Measurements from ENCODE around the gene CSPG4. TPM values are rescaled to one million over a fixed set of nuclear protein-coding genes. Genes with fewer than 3 reads are reported as not detected.
"Not testable (repeated sequence)": the region's sequence is repeated elsewhere in the genome, so short reads cannot be mapped to it uniquely, and the experiment has no call there.

CSPG4 gene
- total RNA-seq, 1 donor from 2014 or later: 0.07 TPM

DNA sequence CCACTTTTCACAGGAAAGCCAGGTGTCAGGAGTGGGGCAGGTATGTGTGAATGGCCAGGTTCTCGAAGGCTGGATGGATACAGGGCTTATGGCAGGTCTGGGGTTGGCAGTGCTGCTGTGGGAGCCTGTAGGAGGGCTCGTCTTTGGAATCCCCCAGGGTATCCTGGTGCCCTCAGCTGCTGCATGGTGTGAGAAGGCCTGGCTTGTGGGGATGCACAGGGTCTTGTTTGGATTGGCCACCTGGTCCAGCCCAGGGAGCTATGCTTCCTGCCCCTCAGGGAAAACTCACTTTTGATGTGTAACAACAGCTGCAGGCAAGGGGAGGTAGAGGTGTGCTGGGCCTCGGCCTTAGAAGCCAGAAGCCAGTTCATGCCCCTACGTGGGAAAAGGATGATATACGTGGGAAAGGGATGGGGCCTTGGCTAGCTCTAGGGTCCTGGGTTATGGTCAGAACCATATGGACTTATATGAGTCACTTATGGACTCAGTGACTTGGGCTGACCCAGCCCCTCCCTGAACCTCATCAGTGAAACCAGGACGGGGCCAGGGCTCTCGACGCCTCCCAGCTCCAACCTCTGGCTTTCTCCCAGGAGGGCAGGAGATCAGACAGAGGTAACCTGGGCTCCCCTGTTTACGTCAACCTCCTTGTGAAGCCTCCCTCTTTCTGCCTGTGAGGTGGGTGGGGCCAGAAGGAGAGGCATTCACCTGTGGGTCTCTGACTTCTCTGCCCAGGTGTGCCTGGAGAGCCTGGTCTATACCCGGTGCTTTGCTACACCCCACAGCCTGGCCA, 37.8 kb upstream of the CSPG4 start:
- no peak overlapping the region for H3K4me3 Mint-ChIP-seq
- H3K4me3 ChIP-seq: no peak overlapping the region
- H3K4me2 ChIP-seq: no peak overlapping the region
- no peak for DNase-seq (ENCODE audit: low spot score)
- peaks cover 11% of the 10 kb centered on the region for H3K4me1 Mint-ChIP-seq
- no peaks in the 10 kb centered on the region for H3K36me3 Mint-ChIP-seq
- no peak for TF ChIP-seq EZH2 (IDR thresholded peaks at IDR 0.05)
- H3K36me3 ChIP-seq: no peaks in the 10 kb centered on the region
- H3K79me2 ChIP-seq (ENCODE audit: low read depth): no peaks in the 10 kb centered on the region
- no peaks in the 10 kb centered on the region for H3K4me1 ChIP-seq
- peaks cover 4% of the 10 kb centered on the region for H3K27me3 Mint-ChIP-seq (ENCODE audit: insufficient read depth, low read depth)
- H3F3A ChIP-seq (ENCODE audit: low read depth): no peaks in the 10 kb centered on the region
- no peaks in the 10 kb centered on the region for H3K27me3 ChIP-seq
- H4K20me1 ChIP-seq (ENCODE audit: low read depth): no peaks in the 10 kb centered on the region
- H3K9me3 Mint-ChIP-seq: no peaks in the 10 kb centered on the region
- no peak overlapping the region for H3K27ac Mint-ChIP-seq
- H2AFZ ChIP-seq (replicated peaks): no peak overlapping the region
- H3K9ac ChIP-seq: no peak overlapping the region
- H3K9me3 ChIP-seq (ENCODE audit: low read depth): no peaks in the 10 kb centered on the region
- H3K27ac ChIP-seq: no peak overlapping the region

DNA sequence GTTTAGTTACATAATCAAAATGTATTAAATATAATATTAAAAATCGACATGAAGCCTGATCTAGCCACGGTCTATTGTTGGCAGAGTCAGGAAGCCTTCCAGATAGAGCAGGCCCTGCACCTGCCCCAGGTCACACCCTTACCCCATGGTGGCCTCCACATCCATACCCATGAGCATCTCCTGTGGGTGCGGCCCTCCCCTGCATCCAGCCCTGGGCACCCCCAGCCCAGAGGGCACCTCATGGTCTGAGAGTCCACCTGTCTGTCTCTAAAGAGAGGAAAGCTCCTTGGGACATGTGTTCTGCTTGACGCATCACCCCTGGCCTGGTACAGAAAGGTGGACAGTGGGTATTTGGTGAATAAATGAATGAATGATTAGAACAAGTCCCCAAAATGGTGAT, 37.2 kb upstream of the CSPG4 start:
- DNase-seq (ENCODE audit: low spot score): no peak
- H3K4me1 ChIP-seq: no peaks in the 10 kb centered on the region
- no peak overlapping the region for H3K27ac Mint-ChIP-seq
- no peaks in the 10 kb centered on the region for H3K36me3 ChIP-seq
- H3K9me3 Mint-ChIP-seq: no peaks in the 10 kb centered on the region
- no peaks in the 10 kb centered on the region for H3K9me3 ChIP-seq (ENCODE audit: low read depth)
- no peak overlapping the region for H3K27ac ChIP-seq
- H2AFZ ChIP-seq (replicated peaks): no peak overlapping the region
- H3K9ac ChIP-seq: no peak overlapping the region
- peaks cover 2% of the 10 kb centered on the region for H3K27me3 Mint-ChIP-seq (ENCODE audit: insufficient read depth, low read depth)
- H3F3A ChIP-seq (ENCODE audit: low read depth): no peaks in the 10 kb centered on the region
- H4K20me1 ChIP-seq (ENCODE audit: low read depth): no peaks in the 10 kb centered on the region
- TF ChIP-seq, protein P1, sequence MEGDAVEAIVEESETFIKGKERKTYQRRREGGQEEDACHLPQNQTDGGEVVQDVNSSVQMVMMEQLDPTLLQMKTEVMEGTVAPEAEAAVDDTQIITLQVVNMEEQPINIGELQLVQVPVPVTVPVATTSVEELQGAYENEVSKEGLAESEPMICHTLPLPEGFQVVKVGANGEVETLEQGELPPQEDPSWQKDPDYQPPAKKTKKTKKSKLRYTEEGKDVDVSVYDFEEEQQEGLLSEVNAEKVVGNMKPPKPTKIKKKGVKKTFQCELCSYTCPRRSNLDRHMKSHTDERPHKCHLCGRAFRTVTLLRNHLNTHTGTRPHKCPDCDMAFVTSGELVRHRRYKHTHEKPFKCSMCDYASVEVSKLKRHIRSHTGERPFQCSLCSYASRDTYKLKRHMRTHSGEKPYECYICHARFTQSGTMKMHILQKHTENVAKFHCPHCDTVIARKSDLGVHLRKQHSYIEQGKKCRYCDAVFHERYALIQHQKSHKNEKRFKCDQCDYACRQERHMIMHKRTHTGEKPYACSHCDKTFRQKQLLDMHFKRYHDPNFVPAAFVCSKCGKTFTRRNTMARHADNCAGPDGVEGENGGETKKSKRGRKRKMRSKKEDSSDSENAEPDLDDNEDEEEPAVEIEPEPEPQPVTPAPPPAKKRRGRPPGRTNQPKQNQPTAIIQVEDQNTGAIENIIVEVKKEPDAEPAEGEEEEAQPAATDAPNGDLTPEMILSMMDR (IDR thresholded peaks at IDR 0.05): no peak
- TF ChIP-seq EZH2 (IDR thresholded peaks at IDR 0.05) (no peak), EZH2phosphoT487 (IDR thresholded peaks at IDR 0.05) (no peak)
- H3K79me2 ChIP-seq (ENCODE audit: low read depth): no peaks in the 10 kb centered on the region
- no peak overlapping the region for H3K4me3 Mint-ChIP-seq
- H3K4me1 Mint-ChIP-seq: peaks cover 11% of the 10 kb centered on the region
- H3K4me2 ChIP-seq: no peak overlapping the region
- no peaks in the 10 kb centered on the region for H3K36me3 Mint-ChIP-seq
- no peaks in the 10 kb centered on the region for H3K27me3 ChIP-seq
- no peak overlapping the region for H3K4me3 ChIP-seq

DNA sequence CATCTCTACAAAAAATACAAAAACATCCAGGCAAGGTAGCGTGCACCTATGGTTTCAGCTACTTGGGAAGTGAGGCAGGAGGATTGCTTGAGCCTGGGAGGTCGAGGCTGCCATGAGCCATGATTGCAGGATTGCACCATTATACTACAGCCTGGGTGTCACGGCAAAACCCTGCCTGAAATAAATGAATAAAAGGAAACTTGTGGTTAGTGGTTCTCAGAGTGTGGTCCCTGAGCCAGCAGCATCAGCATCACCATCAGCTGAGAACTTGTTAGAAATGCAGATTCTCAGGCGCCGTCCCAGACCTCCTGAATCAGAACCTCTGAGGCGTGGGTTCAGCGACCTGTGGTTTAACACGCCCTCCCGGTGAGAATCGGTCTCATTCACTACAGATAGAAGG, 36.2 kb upstream of the CSPG4 start:
- not testable (repeated sequence) for H3K4me3 ChIP-seq; H3K4me1 ChIP-seq; H3K36me3 Mint-ChIP-seq; H3K9ac ChIP-seq; H3K9me3 Mint-ChIP-seq; H3K36me3 ChIP-seq; H3F3A ChIP-seq (ENCODE audit: low read depth); H3K27ac ChIP-seq; H3K9me3 ChIP-seq (ENCODE audit: low read depth); H2AFZ ChIP-seq (replicated peaks); H3K27me3 Mint-ChIP-seq (ENCODE audit: insufficient read depth, low read depth); H3K4me2 ChIP-seq; H4K20me1 ChIP-seq (ENCODE audit: low read depth); H3K27ac Mint-ChIP-seq; DNase-seq (ENCODE audit: low spot score); H3K27me3 ChIP-seq; H3K79me2 ChIP-seq (ENCODE audit: low read depth); H3K4me3 Mint-ChIP-seq
- peaks cover 11% of the 10 kb centered on the region for H3K4me1 Mint-ChIP-seq

DNA sequence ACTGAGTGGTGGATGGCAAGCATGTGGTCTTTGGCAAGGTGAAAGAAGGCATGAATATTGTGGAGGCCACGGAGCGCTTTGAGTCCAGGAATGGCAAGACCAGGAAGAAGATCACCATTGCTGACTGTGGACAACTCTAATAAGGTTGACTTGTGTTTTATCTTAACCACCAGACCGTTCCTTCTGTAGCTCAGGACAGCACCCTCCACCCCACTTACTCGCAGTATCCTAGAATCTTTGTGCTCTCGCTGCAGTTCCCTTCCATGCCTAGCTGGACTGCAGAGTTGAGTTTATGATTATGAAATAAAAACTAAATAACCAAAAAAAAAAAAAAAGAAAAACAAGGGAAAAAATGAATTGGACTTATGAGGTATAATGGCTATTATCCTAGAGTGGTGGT, 34.5 kb upstream of the CSPG4 start:
- H4K20me1 ChIP-seq (ENCODE audit: low read depth); H3F3A ChIP-seq (ENCODE audit: low read depth); H3K4me3 Mint-ChIP-seq; H3K27me3 Mint-ChIP-seq (ENCODE audit: insufficient read depth, low read depth); H3K36me3 ChIP-seq; H3K4me2 ChIP-seq; H3K4me1 ChIP-seq; H3K27ac Mint-ChIP-seq; H3K9ac ChIP-seq; H3K79me2 ChIP-seq (ENCODE audit: low read depth); H3K9me3 ChIP-seq (ENCODE audit: low read depth); H3K4me1 Mint-ChIP-seq; H3K27ac ChIP-seq; H3K36me3 Mint-ChIP-seq; H3K4me3 ChIP-seq; H2AFZ ChIP-seq (replicated peaks); H3K27me3 ChIP-seq; H3K9me3 Mint-ChIP-seq; DNase-seq (ENCODE audit: low spot score): not testable (repeated sequence)

DNA sequence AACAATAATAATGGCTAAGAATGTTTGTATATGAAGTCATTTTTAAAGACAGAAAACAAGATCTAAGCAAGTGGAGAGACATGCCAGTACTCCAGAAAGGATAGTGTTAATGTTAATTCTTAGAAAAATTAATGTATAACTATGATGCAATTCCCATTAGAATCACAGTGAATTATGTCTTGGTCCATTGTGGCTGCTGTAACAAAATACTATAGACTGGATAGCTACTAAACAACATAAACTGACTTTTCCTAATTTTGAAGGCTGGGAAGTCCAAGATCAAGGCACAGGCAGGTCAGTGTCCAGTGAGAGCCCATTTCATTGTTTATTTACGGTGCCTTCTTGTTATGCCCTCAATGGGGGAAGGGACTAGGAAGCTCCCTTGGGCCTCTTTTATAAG, 32.7 kb upstream of the CSPG4 start:
- TF ChIP-seq EZH2 (IDR thresholded peaks at IDR 0.05) (no peak), EZH2phosphoT487 (IDR thresholded peaks at IDR 0.05) (no peak)
- TF ChIP-seq, protein P1 (IDR thresholded peaks at IDR 0.05): no peak
- Histone ChIP-seq H2AFZ (replicated peaks) (no peak overlapping the region), H3K9me3 (ENCODE audit: low read depth) (no peaks in the 10 kb centered on the region), H3F3A (ENCODE audit: low read depth) (no peaks in the 10 kb centered on the region), H3K4me2 (no peak overlapping the region), H3K4me3 (no peak overlapping the region), H3K27me3 (peaks cover 4% of the 10 kb centered on the region), H3K36me3 (no peaks in the 10 kb centered on the region), H3K9ac (no peak overlapping the region), H3K27ac (no peak overlapping the region), H3K79me2 (ENCODE audit: low read depth) (no peaks in the 10 kb centered on the region), H4K20me1 (ENCODE audit: low read depth) (no peaks in the 10 kb centered on the region), H3K4me1 (no peaks in the 10 kb centered on the region)
- no peak overlapping the region for H3K4me3 Mint-ChIP-seq
- H3K36me3 Mint-ChIP-seq: no peaks in the 10 kb centered on the region
- H3K4me1 Mint-ChIP-seq: no peaks in the 10 kb centered on the region
- no peak for DNase-seq (ENCODE audit: low spot score)
- no peak overlapping the region for H3K27ac Mint-ChIP-seq
- peaks cover 14% of the 10 kb centered on the region for H3K9me3 Mint-ChIP-seq
- H3K27me3 Mint-ChIP-seq (ENCODE audit: insufficient read depth, low read depth): peaks cover 2% of the 10 kb centered on the region

DNA sequence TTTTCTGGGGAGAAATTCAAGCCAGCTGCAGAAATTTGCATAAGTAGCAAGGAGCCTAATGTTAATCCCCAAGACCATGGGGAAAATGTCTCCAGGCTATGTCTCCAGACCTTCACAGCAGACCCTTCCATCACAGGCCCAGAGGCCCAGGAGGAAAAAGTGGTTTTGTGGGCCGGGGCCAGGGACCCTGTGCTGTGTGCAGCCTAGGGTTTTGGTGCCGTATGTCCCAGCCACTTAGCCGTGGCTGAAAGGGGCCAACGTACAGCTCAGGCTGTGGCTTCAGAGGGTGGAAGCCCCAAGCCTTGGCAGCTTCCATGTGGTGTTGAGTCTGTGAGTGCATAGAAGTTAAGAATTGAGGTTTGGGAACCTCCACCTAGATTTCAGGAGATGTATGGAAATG, 29.7 kb upstream of the CSPG4 start:
- peaks cover 14% of the 10 kb centered on the region for H3K9me3 Mint-ChIP-seq
- H3K36me3 ChIP-seq; H3K4me1 Mint-ChIP-seq; H3K4me1 ChIP-seq; H3K27ac ChIP-seq; H3K4me3 Mint-ChIP-seq; H3K36me3 Mint-ChIP-seq; H3K9ac ChIP-seq; H3K27me3 Mint-ChIP-seq (ENCODE audit: insufficient read depth, low read depth); H4K20me1 ChIP-seq (ENCODE audit: low read depth); DNase-seq (ENCODE audit: low spot score); H3F3A ChIP-seq (ENCODE audit: low read depth); H3K79me2 ChIP-seq (ENCODE audit: low read depth); H3K27ac Mint-ChIP-seq; H2AFZ ChIP-seq (replicated peaks); H3K9me3 ChIP-seq (ENCODE audit: low read depth); H3K4me2 ChIP-seq; H3K4me3 ChIP-seq: not testable (repeated sequence)
- H3K27me3 ChIP-seq: peaks cover 30% of the 10 kb centered on the region
